ENCODE measurements around the gene TUBA4B. TPM values are rescaled to one million over a fixed set of nuclear protein-coding genes. Genes with fewer than 3 reads are reported as not detected.

The TUBA4B gene
- total RNA-seq, 4 donors from 2014 or later: not detected

DNA sequence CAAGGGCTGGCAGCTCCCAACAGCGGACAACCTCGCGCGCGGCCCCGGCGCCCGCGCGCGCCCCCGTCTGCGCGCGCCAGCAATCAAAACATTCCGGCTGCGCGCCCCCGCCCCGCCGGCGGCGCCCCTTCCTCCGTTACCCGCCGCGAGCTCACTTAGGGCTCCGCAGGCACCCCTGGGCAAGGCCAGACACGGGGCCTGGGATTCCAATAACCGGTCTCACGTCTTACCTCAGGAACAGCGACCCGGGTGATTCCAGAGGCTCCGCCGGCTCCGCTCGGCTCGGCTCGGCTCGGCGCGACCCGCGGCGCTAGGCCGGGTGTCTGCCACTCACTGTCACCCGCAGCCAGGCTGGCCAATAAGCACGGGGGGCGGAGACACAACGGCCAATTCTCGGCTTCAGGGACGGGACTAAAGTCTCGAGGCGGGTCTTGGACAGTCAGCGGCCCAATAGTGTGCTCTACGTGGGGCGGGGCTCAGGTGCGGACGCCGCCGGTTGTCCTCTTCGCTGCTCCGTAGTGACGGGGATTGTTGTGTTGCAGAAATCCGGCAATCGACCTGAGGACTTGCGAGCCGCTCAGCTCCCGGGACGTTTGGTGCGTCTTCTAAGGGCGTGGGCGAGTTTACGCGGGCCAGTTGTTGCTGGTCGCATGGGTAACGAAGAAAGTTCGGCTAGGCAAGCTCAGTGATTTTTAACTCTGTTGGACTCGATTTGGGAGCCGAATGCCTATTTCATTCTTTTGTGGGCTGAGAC is 23.6 kb upstream of the TUBA4B start, which contains the start of the genes ANKZF1 and ATG9A:
ANKZF1 (plus strand) TSS at position 502 of the 754 bp plus-strand sequence. CDS start 452 bp downstream, outside the sequence.
ATG9A (minus strand) TSS at position 332 of the 754 bp plus-strand sequence. CDS start 1,612 bp downstream, outside the sequence.
- H3K27ac ChIP-seq: peak within 1 kb of the TSS; percentile 86 to 92 (median 88)
- no peaks in the 10 kb centered on the region for H3K27me3 ChIP-seq
- intact Hi-C loops (cut with DNase I): no loop called here
- H3K9me3 ChIP-seq: no peaks in the 10 kb centered on the region
- peaks cover 42% of the 10 kb centered on the region in 2 donors for H3K36me3 ChIP-seq
- peaks cover 24% of the 10 kb centered on the region in 2 donors for H3K4me1 ChIP-seq
- H3K4me3 ChIP-seq (replicated peaks in 1 of 3): peak within 1 kb of the TSS; percentile 70 to 81 (median 75)
- 0 to 2% methylated on average over 26 to 32 of the region's 80 CpGs for WGBS, 2 donors
- TF ChIP-seq POLR2A (IDR thresholded peaks at IDR 0.05) (peak; percentile 58 to 91), CTCF (IDR thresholded peaks at IDR 0.05) (peak in 1 of 6 experiments; percentile 11)
- peak; percentile 100 for DNase-seq

DNA sequence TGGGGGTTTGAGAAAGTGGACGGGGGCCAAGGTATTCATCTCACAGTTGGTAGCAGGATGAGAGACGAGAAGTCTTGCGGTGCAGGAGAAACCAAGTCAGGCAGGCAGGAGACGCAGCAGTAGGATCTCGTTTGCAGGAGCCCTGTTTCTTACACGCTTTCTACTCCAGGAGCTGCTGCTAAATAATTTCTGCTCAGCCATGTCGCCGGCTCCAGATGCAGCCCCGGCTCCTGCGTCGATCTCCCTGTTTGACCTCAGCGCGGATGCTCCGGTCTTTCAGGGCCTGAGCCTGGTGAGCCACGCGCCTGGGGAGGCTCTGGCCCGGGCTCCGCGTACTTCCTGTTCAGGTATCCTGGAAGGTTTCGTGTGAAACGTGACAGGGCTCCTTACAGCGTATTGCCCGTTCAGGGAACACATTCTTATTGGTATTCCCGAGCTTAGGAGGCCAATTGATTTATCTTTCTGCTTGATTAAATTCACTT is 22.9 kb upstream of the TUBA4B start:
- Histone ChIP-seq H3K27ac (peak overlapping the region; percentile 52 to 88 (median 70)), H3K36me3 (peaks cover 42% of the 10 kb centered on the region in 2 donors), H3K4me3 (replicated peaks in 1 of 3) (peak overlapping the region; percentile 23 to 75 (median 70)), H3K9me3 (no peaks in the 10 kb centered on the region), H3K27me3 (no peaks in the 10 kb centered on the region), H3K4me1 (peaks cover 24% of the 10 kb centered on the region in 2 donors)
- peak; percentile 55 to 61 for DNase-seq
- 0 to 1% methylated on average over 17 to 20 of the region's 24 CpGs for WGBS, 2 donors
- no peak for TF ChIP-seq POLR2A (IDR thresholded peaks at IDR 0.05)
- peak in 1 of 6 experiments; percentile 5 for TF ChIP-seq CTCF (IDR thresholded peaks at IDR 0.05)
- intact Hi-C loops (cut with DNase I): no loop called here

- peaks cover 54 to 65% of the 10 kb centered on the region in 2 donors for H3K36me3 ChIP-seq
- H3K4me1 ChIP-seq: peaks cover 10 to 12% of the 10 kb centered on the region in 2 donors
- TF ChIP-seq POLR2A (IDR thresholded peaks at IDR 0.05) (no peak), CTCF (IDR thresholded peaks at IDR 0.05) (no peak)
- H3K4me3 ChIP-seq (replicated peaks in 1 of 3): no peak overlapping the region
- H3K27ac ChIP-seq: no peak overlapping the region
- no peak for DNase-seq
- H3K27me3 ChIP-seq: no peaks in the 10 kb centered on the region
- intact Hi-C loops (cut with DNase I): no loop called here
- 91 to 94% methylated on average over 3 of the region's 3 CpGs for WGBS, 2 donors
- H3K9me3 ChIP-seq: no peaks in the 10 kb centered on the region
Measured at GRCh38 chr2:219234331-219234730, 18.7 kb upstream of the TUBA4B start.

DNA sequence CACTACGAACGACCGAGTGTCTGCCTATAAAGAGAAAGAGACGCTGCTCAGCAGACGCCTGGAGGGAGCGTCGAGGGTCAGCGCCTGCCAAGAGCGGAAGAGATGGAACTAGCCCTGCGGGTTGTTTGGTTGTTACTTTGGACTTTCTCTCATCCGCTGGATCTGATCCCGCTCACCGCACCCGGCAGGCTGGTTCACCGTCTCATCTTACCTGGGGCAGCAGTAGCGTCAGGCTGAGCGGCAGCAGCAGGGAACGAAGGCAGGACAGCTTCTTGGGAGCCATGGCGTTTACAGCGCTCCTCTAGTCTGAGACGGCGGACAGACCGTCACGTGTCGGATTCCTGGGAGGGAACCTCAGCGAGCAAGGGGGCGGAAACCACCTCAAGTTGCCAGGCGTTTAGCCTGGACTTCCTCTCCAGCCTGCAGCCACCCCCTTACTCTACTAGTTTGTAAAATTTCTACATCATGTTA is 9.7 kb upstream of the TUBA4B start:
- no peak for DNase-seq
- intact Hi-C loops (cut with DNase I): no loop called here
- WGBS, 2 donors: 36 to 43% methylated on average over 14 to 28 of the region's 28 CpGs
- Histone ChIP-seq H3K36me3 (peaks cover 0 to 4% of the 10 kb centered on the region in 2 donors), H3K9me3 (no peaks in the 10 kb centered on the region), H3K4me3 (replicated peaks in 1 of 3) (no peak overlapping the region), H3K27me3 (no peaks in the 10 kb centered on the region), H3K4me1 (peaks cover 5 to 29% of the 10 kb centered on the region in 2 donors), H3K27ac (no peak overlapping the region)
- TF ChIP-seq CTCF (IDR thresholded peaks at IDR 0.05): no peak
- no peak for TF ChIP-seq POLR2A (IDR thresholded peaks at IDR 0.05)

- intact Hi-C loops (cut with DNase I): loop anchor here (5.0 kb wide), 1 partner anchor 38 kb away; no protein-coding TSS in a partner anchor
- Histone ChIP-seq H3K27me3 (no peaks in the 10 kb centered on the region), H3K36me3 (peaks cover 0 to 4% of the 10 kb centered on the region in 2 donors), H3K4me3 (replicated peaks in 1 of 3) (peak overlapping the region; percentile 21 to 83 (median 72)), H3K4me1 (peaks cover 17 to 44% of the 10 kb centered on the region in 2 donors), H3K27ac (peak overlapping the region; percentile 35 to 89 (median 86)), H3K9me3 (no peaks in the 10 kb centered on the region)
- DNase-seq: no peak
- WGBS, 2 donors: 50 to 54% methylated on average over 5 to 6 of the region's 6 CpGs
- TF ChIP-seq CTCF (IDR thresholded peaks at IDR 0.05) (no peak), POLR2A (IDR thresholded peaks at IDR 0.05) (no peak)
Measured at GRCh38 chr2:219244789-219245147, 8.3 kb upstream of the TUBA4B start.
